H1 (cell line): Measurements from ENCODE around the gene TSC22D4. TPM values are rescaled to one million over a fixed set of nuclear protein-coding genes. Genes with fewer than 3 reads are reported as not detected.

ENCODE experiments used
- CTCF ChIA-PET: fragments of 300-600 bp; sonication (Branson Sonifier 250); formaldehyde crosslinking; loops from one replicate; lab custom pipeline; 2021; ENCODE audit not compliant: partially characterized antibody; lab: Charles Lee
- POLR2A ChIA-PET: fragments of 300-600 bp; sonication (Branson Sonifier 250); formaldehyde crosslinking; loops from one replicate; lab custom pipeline; 2021; ENCODE audit warnings: inconsistent platforms; ENCODE audit not compliant: partially characterized antibody; lab: Charles Lee
- DNase-seq, 2 experiments: peaks; one replicate each; pipeline versions ENCODE4 v3.0.0 to v3.0.0-alpha.2; 2010 to 2022; ENCODE audit warnings: low spot score in 2 of 2, low read depth in 1 of 2, mixed read lengths in 1 of 2
- FAIRE-seq: peaks from 2 replicates; lab custom pipeline; 2011; peaks lifted over from hg19 to GRCh38; lab: Jason Lieb, UNC
- H2AFZ ChIP-seq: 2 replicates; pipeline ENCODE4 v1.8.1; 2012; ENCODE audit warnings: low read length, inconsistent platforms
- H2AK5ac ChIP-seq: 2 replicates; pipeline ENCODE4 v1.6.1; 2013; ENCODE audit warnings: low read depth, low read length
- H2BK120ac ChIP-seq: replicated peaks from 2 replicates; pipeline ENCODE3; 2013; ENCODE audit warnings: low read depth, low read length, inconsistent platforms
- H2BK12ac ChIP-seq: 2 replicates; pipeline ENCODE4 v1.6.1; 2013; ENCODE audit warnings: low read depth, low read length
- H2BK15ac ChIP-seq: 2 replicates; pipeline ENCODE4 v1.6.1; 2013; ENCODE audit warnings: low read length
- H2BK20ac ChIP-seq: 2 replicates; pipeline ENCODE4 v1.6.1; 2013; ENCODE audit warnings: low read length
- H2BK5ac ChIP-seq: 2 replicates; pipeline ENCODE4 v1.6.1; 2013; ENCODE audit warnings: low read depth, low read length
- H3K14ac ChIP-seq: 2 replicates; pipeline ENCODE4 v1.6.1; 2013; ENCODE audit warnings: inconsistent platforms; ENCODE audit not compliant: insufficient read length
- H3K18ac ChIP-seq: 2 replicates; pipeline ENCODE4 v1.6.1; 2013; ENCODE audit warnings: low read length; ENCODE audit errors: extremely low read depth
- H3K23ac ChIP-seq: 2 replicates; pipeline ENCODE4 v1.6.1; 2013; ENCODE audit warnings: inconsistent platforms; ENCODE audit not compliant: insufficient read length
- H3K23me2 ChIP-seq: 2 replicates; pipeline ENCODE4 v1.6.1; 2013; ENCODE audit warnings: low read depth, low read length
- H3K27ac ChIP-seq: 2 replicates; pipeline ENCODE4 v1.6.1; 2011; ENCODE audit warnings: low read depth, low read length, inconsistent platforms
- H3K27me3 ChIP-seq, 4 experiments: replicated peaks in 1 of 4; 1 replicate in 1 of 4; 2 replicates in 3 of 4; pipeline versions ENCODE4 v1.6.1 to v1.8.1; 2011 to 2013; ENCODE audit warnings: low read length in 3 of 4, mild to moderate bottlenecking in 3 of 4, inconsistent platforms in 2 of 4, mixed read lengths in 2 of 4, moderate library complexity in 1 of 4; ENCODE audit not compliant: control insufficient read depth in 3 of 4, insufficient read depth in 3 of 4; ENCODE audit errors: extremely low read depth in 1 of 4
- H3K36me3 ChIP-seq, 4 experiments: 2 replicates each; pipeline versions ENCODE4 v1.6.1 to v1.8.1; 2011 to 2013; ENCODE audit warnings: mild to moderate bottlenecking in 4 of 4, low read length in 3 of 4, moderate library complexity in 2 of 4, control low read depth in 1 of 4, inconsistent platforms in 1 of 4; ENCODE audit not compliant: insufficient read depth in 4 of 4, control insufficient read depth in 2 of 4
- H3K4ac ChIP-seq: replicated peaks from 2 replicates; pipeline ENCODE3; 2013; ENCODE audit warnings: low read length, low read depth, mixed read lengths, inconsistent platforms; ENCODE audit not compliant: insufficient read length
- H3K4me1 ChIP-seq, 4 experiments: replicated peaks in 1 of 4; 1 replicate in 1 of 4; 2 replicates in 3 of 4; pipeline versions ENCODE4 v1.6.1 to v1.8.1; 2011 to 2013; ENCODE audit warnings: low read length in 3 of 4, inconsistent platforms in 2 of 4, mixed read lengths in 1 of 4; ENCODE audit not compliant: insufficient read depth in 4 of 4, control insufficient read depth in 3 of 4
- H3K4me2 ChIP-seq, 2 experiments: 2 replicates each; pipeline versions ENCODE4 v1.6.1 to v1.8.1; 2011 to 2013; ENCODE audit warnings: low read depth in 2 of 2, low read length in 2 of 2, control low read depth in 1 of 2, inconsistent platforms in 1 of 2, mild to moderate bottlenecking in 1 of 2; ENCODE audit not compliant: insufficient read depth in 1 of 2
- H3K4me3 ChIP-seq, 4 experiments: fragments of 200-600, 300-600 bp in 1 of 4; sonication (generic), shearing (Covaris generic), sonication (Bioruptor Twin) in 1 of 4; 2 replicates each; pipeline versions ENCODE4 v1.5.1 to v1.8.1; 2011 to 2016; ENCODE audit warnings: low read length in 4 of 4, low read depth in 3 of 4, control low read depth in 2 of 4, inconsistent platforms in 2 of 4, mild to moderate bottlenecking in 2 of 4, mixed read lengths in 1 of 4, moderate library complexity in 1 of 4; ENCODE audit not compliant: insufficient read depth in 2 of 4; ENCODE audit errors: extremely low read depth in 1 of 4
- H3K56ac ChIP-seq: replicated peaks from 2 replicates; pipeline ENCODE3; 2013; ENCODE audit warnings: low read depth, mild to moderate bottlenecking, mixed read lengths, low read length, inconsistent platforms; ENCODE audit not compliant: insufficient read length
- H3K79me1 ChIP-seq: 2 replicates; pipeline ENCODE4 v1.6.1; 2013; ENCODE audit warnings: low read depth, low read length, control low read depth
- H3K79me2 ChIP-seq, 2 experiments: 2 replicates each; pipeline versions ENCODE4 v1.6.1 to v1.8.1; 2012 to 2013; ENCODE audit warnings: low read length in 2 of 2, mild to moderate bottlenecking in 2 of 2, inconsistent platforms in 1 of 2; ENCODE audit not compliant: insufficient read depth in 2 of 2, control insufficient read depth in 1 of 2
- H3K9ac ChIP-seq, 4 experiments: replicated peaks in 1 of 4; 1 replicate in 1 of 4; 2 replicates in 3 of 4; pipeline versions ENCODE4 v1.6.1 to v1.8.1; 2011 to 2013; ENCODE audit warnings: low read depth in 3 of 4, low read length in 3 of 4, control low read depth in 2 of 4, mild to moderate bottlenecking in 2 of 4, moderate library complexity in 2 of 4, inconsistent platforms in 1 of 4; ENCODE audit errors: extremely low read depth in 1 of 4
- H3K9me3 ChIP-seq, 2 experiments: 2 replicates each; pipeline versions ENCODE4 v1.6.1 to v1.8.1; 2012 to 2013; ENCODE audit warnings: mild to moderate bottlenecking in 2 of 2, moderate library complexity in 2 of 2, control low read depth in 1 of 2, inconsistent platforms in 1 of 2, low read depth in 1 of 2, low read length in 1 of 2, mixed read lengths in 1 of 2; ENCODE audit not compliant: insufficient read depth in 2 of 2
- H4K20me1 ChIP-seq, 2 experiments: replicated peaks in 1 of 2; 2 replicates each; pipeline versions ENCODE3 to v1.8.1; 2011 to 2013; ENCODE audit warnings: inconsistent platforms in 2 of 2, low read length in 2 of 2, mild to moderate bottlenecking in 1 of 2; ENCODE audit not compliant: insufficient read depth in 2 of 2, control insufficient read depth in 1 of 2
- H4K5ac ChIP-seq: 2 replicates; pipeline ENCODE4 v1.6.1; 2013; ENCODE audit warnings: low read length, low read depth, mixed read lengths, inconsistent platforms; ENCODE audit not compliant: insufficient read length
- H4K8ac ChIP-seq: 2 replicates; pipeline ENCODE4 v1.8.0; 2013; ENCODE audit warnings: mild to moderate bottlenecking, moderate library complexity, low read length, inconsistent platforms; ENCODE audit not compliant: insufficient read depth; ENCODE audit errors: extremely low read depth
- H4K91ac ChIP-seq: replicated peaks from 2 replicates; pipeline ENCODE3; 2013; ENCODE audit warnings: low read length, mixed read lengths, inconsistent platforms; ENCODE audit not compliant: insufficient read length
- E2F6 ChIP-seq: IDR thresholded peaks from 2 replicates; pipeline ENCODE4 v1.6.1; 2012; ENCODE audit warnings: inconsistent platforms
- EGR1 ChIP-seq: IDR thresholded peaks from 2 replicates; pipeline ENCODE4 v1.6.1; 2011; ENCODE audit warnings: low read depth, low read length, borderline replicate concordance
- HDAC6 ChIP-seq: IDR thresholded peaks from one replicate; pipeline ENCODE4 v1.7.1; 2012; ENCODE audit warnings: low read depth, mild to moderate bottlenecking, inconsistent platforms, low read length, moderate library complexity
- JUND ChIP-seq: IDR thresholded peaks from 2 replicates; pipeline ENCODE4 v1.6.1; 2011; ENCODE audit warnings: mild to moderate bottlenecking, improper control_type of control experiment, low read length
- PHF8 ChIP-seq: fragments of 200-600 bp; sonication (generic); conservative IDR thresholded peaks from 2 replicates; pipeline ENCODE4 v1.7.1; 2012; ENCODE audit warnings: low read depth, mild to moderate bottlenecking, inconsistent platforms, low read length, moderate library complexity
- RXRA ChIP-seq: IDR thresholded peaks from 2 replicates; pipeline ENCODE4 v1.6.1; 2011; ENCODE audit warnings: low read depth, mild to moderate bottlenecking, low read length, moderate library complexity; ENCODE audit not compliant: insufficient read depth
- SIN3A ChIP-seq, 2 experiments: IDR thresholded peaks in 1 of 2; conservative IDR thresholded peaks in 1 of 2; 2 replicates each; pipeline ENCODE4 v1.6.1; 2011 to 2012; ENCODE audit warnings: low read length in 2 of 2, improper control_type of control experiment in 1 of 2, low read depth in 1 of 2, mild to moderate bottlenecking in 1 of 2
- TAF1 ChIP-seq: IDR thresholded peaks from 2 replicates; pipeline ENCODE4 v1.6.1; 2011; ENCODE audit warnings: mild to moderate bottlenecking, low read depth, low read length
- YY1 ChIP-seq: IDR thresholded peaks from 2 replicates; pipeline ENCODE4 v1.6.1; 2011; ENCODE audit warnings: low read depth, mild to moderate bottlenecking, low read length
- WGBS, 2 experiments: shearing (Covaris generic) in 1 of 2; methylation state at CpG; one replicate each; pipeline versions ENCODE4 v1.1.6 to v1.1.7; 2013 to 2015; ENCODE audit warnings: low lambda C conversion rate in 2 of 2, mixed read lengths in 2 of 2, inconsistent platforms in 1 of 2, low coverage in 1 of 2, missing lambda C conversion rate in 1 of 2; ENCODE audit not compliant: insufficient replicate concordance in 2 of 2, insufficient coverage in 1 of 2, insufficient read length in 1 of 2; ENCODE audit errors: extremely low coverage in 1 of 2, missing lambda C conversion rate in 1 of 2; 5-methylcytosine and 5-hydroxymethylcytosine counted together
- polyA plus RNA-seq, 7 experiments: library from polyadenylated mRNA; depleted of rRNA in 3 of 7; stranded (reverse) in 5 of 7; unstranded in 2 of 7; fragments of >200 nt in 5 of 7; fragments of 200-250 nt in 2 of 7; gene quantifications; 1 replicate in 5 of 7; 2 replicates in 1 of 7; 4 replicates in 1 of 7; pipeline versions ENCODE4 v1.2.1 to v1.2.3, GENCODE V29; 2011 to 2013; ENCODE audit warnings: missing spikeins in 2 of 7, mixed read lengths in 2 of 7
- total RNA-seq: library from RNA; stranded (reverse); fragmentation: NEBNext Ultra II Directional; extraction: Animal tissue kit (Norgen Biotek cat#: 25700); gene quantifications from 2 replicates; pipeline ENCODE4 v1.2.1, GENCODE V29; 2021

The TSC22D4 gene
- total and polyA plus RNA-seq, 2 of the 8 experiments (the other 6 are each of a cell fraction or from before 2014, with no cell fraction given): 13.2 to 20.3 TPM

GRCh38 chr7:100455206-100455605 lies 23.8 kb downstream of the TSC22D4 start:
- TF ChIP-seq E2F6 (no peak), JUND (no peak), SIN3A (conservative IDR thresholded peaks at IDR 0.05 in 1 of 2, IDR thresholded peaks at IDR 0.05 in 1 of 2; ENCODE audit: low read depth in 1 of 2, low read length in 2 of 2) (no peak), PHF8 (no peak), YY1 (no peak), EGR1 (no peak), TAF1 (no peak), HDAC6 (no peak), RXRA (no peak)
- Histone ChIP-seq H3K56ac (no peak overlapping the region), H2BK120ac (no peak overlapping the region), H3K79me1 (no peaks in the 10 kb centered on the region), H3K27me3 (no peaks in the 10 kb centered on the region), H3K4me1 (peaks cover 0 to 8% (median 6%) of the 10 kb centered on the region in 4 experiments; a peak in 6 of 7 replicates), H3K79me2 (no peaks in the 10 kb centered on the region), H4K91ac (no peak overlapping the region), H4K20me1 (no peaks in the 10 kb centered on the region), H2BK5ac (no peak overlapping the region), H3K18ac (no peak overlapping the region), H3K14ac (no peak overlapping the region), H3K9ac (no peak overlapping the region), H3K4me3 (no peak overlapping the region), H4K8ac (no peak overlapping the region), H2AFZ (no peak overlapping the region), H3K9me3 (no peaks in the 10 kb centered on the region), H3K23ac (no peak overlapping the region), H3K23me2 (no peaks in the 10 kb centered on the region), H2AK5ac (0 out of 2 replicates have a peak overlapping the region, but pooled peaks have one; percentile 49), H3K27ac (no peak overlapping the region), H3K4me2 (no peak overlapping the region), H2BK15ac (no peak overlapping the region), H3K36me3 (no peaks in the 10 kb centered on the region), H2BK12ac (0 out of 2 replicates have a peak overlapping the region, but pooled peaks have one; percentile 80), H4K5ac (no peak overlapping the region), H3K4ac (no peak overlapping the region), H2BK20ac (no peak overlapping the region)
- WGBS, 2 experiments: 78% methylated on average over 3 of the region's 3 CpGs; no CpG with 5 or more reads in 1 of the 2 experiments
- no peak for FAIRE-seq
- CTCF ChIA-PET: interaction anchor here (0.8 to 8.3 kb wide), 23 partner anchors 8 to 179 kb away, joined by 3 to 70 read pairs (median 5); partner anchors contain the start of genes FBXO24, MEPCE and SPACDR
- no peak for DNase-seq
- POLR2A ChIA-PET: interaction anchor here (0.7 to 8.2 kb wide), 5 partner anchors 15 to 434 kb away, joined by 3 to 81 read pairs (median 3); partner anchors contain the start of genes MEPCE, PPP1R35, UFSP1 and ZCWPW1
